ENCODE data around the gene EXOC8. TPM values are rescaled to one million over a fixed set of nuclear protein-coding genes. Genes with fewer than 3 reads are reported as not detected.

The EXOC8 gene
- total RNA-seq, result 21.7 TPM

- peak; percentile 100 for DNase-seq
Observed at GRCh38 chr1:231337472-231338269, at the start of gene EXOC8. EXOC8 (minus strand) TSS chr1:231337852; CDS start chr1:231337745, 107 bp downstream.

GRCh38 chr1:231386466-231386865 lies 48.8 kb upstream of the EXOC8 start:
- DNase-seq, result no peak

- DNase-seq, result no peak
Observed at GRCh38 chr1:231385416-231385748, 47.7 kb upstream of the EXOC8 start.

GRCh38 chr1:231384696-231385415 lies 47.2 kb upstream of the EXOC8 start:
- no peak for DNase-seq

GRCh38 chr1:231383159-231383860 lies 45.7 kb upstream of the EXOC8 start:
- DNase-seq, result no peak

GRCh38 chr1:231382426-231382825 lies 44.8 kb upstream of the EXOC8 start:
- DNase-seq, result no peak

- no peak for DNase-seq
Observed at GRCh38 chr1:231381729-231382128, 44.1 kb upstream of the EXOC8 start.

GRCh38 chr1:231376875-231377549 lies 39.4 kb upstream of the EXOC8 start:
- DNase-seq, result no peak

GRCh38 chr1:231376101-231376500 lies 38.4 kb upstream of the EXOC8 start:
- no peak for DNase-seq

GRCh38 chr1:231374394-231374793 lies 36.7 kb upstream of the EXOC8 start:
- no peak for DNase-seq

- DNase-seq, result no peak
Observed at GRCh38 chr1:231372501-231372900, 34.8 kb upstream of the EXOC8 start.

- no peak for DNase-seq
Observed at GRCh38 chr1:231369282-231369681, 31.6 kb upstream of the EXOC8 start.

GRCh38 chr1:231364192-231364591 lies 26.5 kb upstream of the EXOC8 start:
- no peak for DNase-seq

- DNase-seq, result no peak
Observed at GRCh38 chr1:231363624-231364023, 26.0 kb upstream of the EXOC8 start.

- DNase-seq, result no peak
Observed at GRCh38 chr1:231362325-231362724, 24.7 kb upstream of the EXOC8 start.

GRCh38 chr1:231359113-231359512 lies 21.5 kb upstream of the EXOC8 start:
- no peak for DNase-seq

- peak; percentile 82 for DNase-seq
Observed at GRCh38 chr1:231357831-231358354, 20.2 kb upstream of the EXOC8 start.

- DNase-seq, result no peak
Observed at GRCh38 chr1:231357187-231357772, 19.6 kb upstream of the EXOC8 start.

- DNase-seq, result no peak
Observed at GRCh38 chr1:231355171-231355570, 17.5 kb upstream of the EXOC8 start.

GRCh38 chr1:231354330-231355020 lies 16.8 kb upstream of the EXOC8 start:
- DNase-seq, result no peak

- DNase-seq, result no peak
Observed at GRCh38 chr1:231353086-231353485, 15.4 kb upstream of the EXOC8 start.

Data from tongue (tissue), 2 donors.